Muscle layer of duodenum (tissue), 2 donors: ENCODE data around the gene GABRA4.

Source experiments
- H3K27ac ChIP-seq: one replicate; pipeline ENCODE4 v1.7.0; 2013; ENCODE audit warnings: mild to moderate bottlenecking, low read length
- H3K27me3 ChIP-seq: one replicate; pipeline ENCODE4 v1.7.0; 2013; ENCODE audit warnings: low read depth, mild to moderate bottlenecking, control low read depth, low read length
- H3K36me3 ChIP-seq, 2 donors: one replicate each; pipeline ENCODE4 v1.7.0; 2013; ENCODE audit warnings: low read length in 2 of 2, control low read depth in 1 of 2, mild to moderate bottlenecking in 1 of 2; ENCODE audit not compliant: insufficient read depth in 2 of 2, control insufficient read depth in 1 of 2
- H3K4me1 ChIP-seq, 2 donors: one replicate each; pipeline ENCODE4 v1.7.0; 2013; ENCODE audit warnings: low read length in 2 of 2, mild to moderate bottlenecking in 2 of 2, control low read depth in 1 of 2, moderate library complexity in 1 of 2; ENCODE audit not compliant: insufficient read depth in 2 of 2, control insufficient read depth in 1 of 2
- H3K4me3 ChIP-seq, 2 donors: one replicate each; pipeline ENCODE4 v1.7.0; 2013; ENCODE audit warnings: low read length in 2 of 2, low read depth in 1 of 2, mild to moderate bottlenecking in 1 of 2
- H3K9me3 ChIP-seq, 2 donors: one replicate each; pipeline ENCODE4 v1.7.0; 2013; ENCODE audit warnings: low read length in 2 of 2, control low read depth in 1 of 2, mild to moderate bottlenecking in 1 of 2; ENCODE audit not compliant: control insufficient read depth in 1 of 2
- donor health status: healthy.

GABRA4 gene

GRCh38 chr4:46870411-46870810, 123.0 kb downstream of the GABRA4 start:
- no peaks in the 10 kb centered on the region for H3K27me3 ChIP-seq
- no peak overlapping the region for H3K27ac ChIP-seq
- peaks cover 0 to 7% of the 10 kb centered on the region in 2 donors for H3K9me3 ChIP-seq
- no peak overlapping the region for H3K4me3 ChIP-seq
- H3K36me3 ChIP-seq = no peaks in the 10 kb centered on the region
- no peaks in the 10 kb centered on the region for H3K4me1 ChIP-seq
